Right cardiac atrium (tissue), 5 donors: ENCODE results near the gene CARMIL3. TPM values are rescaled to one million over a fixed set of nuclear protein-coding genes. Genes with fewer than 3 reads are reported as not detected.
"Not testable (repeated sequence)": the region's sequence is repeated elsewhere in the genome, so short reads cannot be mapped to it uniquely, and the experiment has no call there.

Experiments used
- ATAC-seq, 2 donors: fragments of 200-7000 bp; cut with Tn5 transposase; one replicate each; pipeline versions ENCODE4 v1.8.0 to v1.9.1; 2020; ENCODE audit warnings: moderate library complexity in 2 of 2, mild to moderate bottlenecking in 1 of 2
- DNase-seq, 3 donors: peaks; one replicate each; pipeline ENCODE4 v3.0.0-alpha.2; 2020
- H3K27ac ChIP-seq: one replicate; pipeline ENCODE4 v1.5.1; 2013; ENCODE audit warnings: mild to moderate bottlenecking, low read length, control low read depth, moderate library complexity
- H3K27me3 ChIP-seq: one replicate; pipeline ENCODE4 v1.6.1; 2013; ENCODE audit not compliant: control insufficient read depth, insufficient read depth
- H3K4me1 ChIP-seq: one replicate; pipeline ENCODE4 v1.6.1; 2013; ENCODE audit warnings: low read length; ENCODE audit not compliant: control insufficient read depth, insufficient read depth
- H3K4me3 ChIP-seq: one replicate; pipeline ENCODE4 v1.5.1; 2013; ENCODE audit warnings: low read length, control low read depth
- H3K9me3 ChIP-seq: one replicate; pipeline ENCODE4 v1.6.1; 2013; ENCODE audit warnings: low read length; ENCODE audit not compliant: control insufficient read depth
- WGBS: extraction: QIAGEN DNeasy Blood & Tissue Kit; methylation state at CpG from one replicate; pipeline ENCODE4 v1.1.7; 2013; 5-methylcytosine and 5-hydroxymethylcytosine counted together
- intact Hi-C, 4 donors: fragments of 100-400 bp; cut with DNase I; formaldehyde crosslinking; loops; one replicate each; pipeline versions ENCODE4 v1.11.0 to v1.14.0; 2022 to 2023
- polyA plus RNA-seq: library from polyadenylated mRNA; stranded (reverse); fragments of 200-250 nt; gene quantifications from one replicate; pipeline ENCODE4 v1.2.3, GENCODE V29; 2013
- total RNA-seq, 4 donors: library from RNA; stranded (reverse); fragmentation: NEBNext Ultra II Directional; extraction: Animal tissue kit (Norgen Biotek cat#: 25700); gene quantifications; one replicate each; pipeline ENCODE4 v1.2.1, GENCODE V29; 2021
- donor health status: healthy with polysubstance abuse.
- donor health status: DM: no; HTN: yes; CAD: no.
- donor health status: DM: no; HTN: no; CAD: no.
- donor health status: DM: no; HTN: yes; CAD: no; lungs with severe emphysema.
- donor health status: DM: yes; HTN: yes; CAD: no.

CARMIL3 gene
- total and polyA plus RNA-seq, 5 donors, result 0.17 to 0.45 (median 0.18) TPM

DNA sequence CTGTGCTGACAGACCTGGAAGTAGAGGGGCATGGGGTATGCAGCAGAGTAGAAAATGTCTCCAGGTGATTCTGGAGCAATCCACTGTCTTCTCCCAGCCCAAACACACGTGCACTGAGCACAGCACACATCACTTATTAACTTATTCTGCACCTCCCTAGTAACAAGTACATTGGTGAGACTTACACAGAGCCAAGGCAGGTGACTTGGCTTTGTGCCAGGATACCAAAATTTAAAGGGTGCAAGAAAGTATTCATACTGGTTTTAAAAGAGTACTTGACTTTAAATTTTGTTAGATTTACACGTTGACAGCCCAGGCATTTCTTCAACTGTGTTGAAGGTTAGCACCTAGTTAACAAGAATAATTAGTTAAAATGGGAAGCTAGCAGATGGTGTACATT is 11.1 kb upstream of the CARMIL3 start:
- ATAC-seq (no peak), DNase-seq (no peak)
- Histone ChIP-seq H3K27ac (no peak overlapping the region), H3K4me3 (no peak overlapping the region), H3K9me3 (no peaks in the 10 kb centered on the region), H3K4me1 (no peaks in the 10 kb centered on the region), H3K27me3 (no peaks in the 10 kb centered on the region)
- WGBS, result 43% methylated on average over 2 of the region's 2 CpGs
- intact Hi-C loops, result no loop called here

- intact Hi-C loops, result no loop called here
- H3K27me3 ChIP-seq, result no peaks in the 10 kb centered on the region
- H3K4me1 ChIP-seq, result no peaks in the 10 kb centered on the region
- DNase-seq (peak in 1 of 3 donors; percentile 47), ATAC-seq (peak; percentile 10 to 35)
- H3K27ac ChIP-seq, result no peak overlapping the region
- H3K9me3 ChIP-seq, result no peaks in the 10 kb centered on the region
- no peak overlapping the region for H3K4me3 ChIP-seq
- WGBS, result 40% methylated on average over 5 of the region's 5 CpGs
These were observed 9.1 kb upstream of the CARMIL3 start for GRCh38 chr14:24042746-24043145.

DNA sequence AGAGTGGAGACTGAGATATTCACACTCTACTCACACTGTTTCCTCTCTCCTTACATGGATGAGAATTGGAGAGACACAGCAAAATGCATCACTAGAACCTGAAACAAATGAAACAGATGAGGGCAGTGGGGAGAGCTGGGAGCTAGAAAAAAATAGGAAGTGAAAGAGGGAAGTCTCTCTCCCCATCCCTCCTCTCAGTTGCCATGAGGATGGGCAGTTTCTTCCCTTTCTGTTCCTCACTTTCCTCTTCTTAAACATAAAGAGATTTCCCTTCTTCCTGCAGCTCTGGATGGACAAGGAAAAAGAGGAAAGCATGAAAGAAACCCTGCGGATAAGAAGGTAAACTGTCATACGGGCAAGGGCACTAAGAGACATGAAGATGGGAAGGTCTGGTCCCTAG is 2.8 kb upstream of the CARMIL3 start:
- H3K27me3 ChIP-seq, H3K4me1 ChIP-seq, intact Hi-C loops, H3K27ac ChIP-seq, H3K9me3 ChIP-seq, ATAC-seq, H3K4me3 ChIP-seq, DNase-seq: not testable (repeated sequence)
- 66% methylated on average over 2 of the region's 2 CpGs for WGBS

DNA sequence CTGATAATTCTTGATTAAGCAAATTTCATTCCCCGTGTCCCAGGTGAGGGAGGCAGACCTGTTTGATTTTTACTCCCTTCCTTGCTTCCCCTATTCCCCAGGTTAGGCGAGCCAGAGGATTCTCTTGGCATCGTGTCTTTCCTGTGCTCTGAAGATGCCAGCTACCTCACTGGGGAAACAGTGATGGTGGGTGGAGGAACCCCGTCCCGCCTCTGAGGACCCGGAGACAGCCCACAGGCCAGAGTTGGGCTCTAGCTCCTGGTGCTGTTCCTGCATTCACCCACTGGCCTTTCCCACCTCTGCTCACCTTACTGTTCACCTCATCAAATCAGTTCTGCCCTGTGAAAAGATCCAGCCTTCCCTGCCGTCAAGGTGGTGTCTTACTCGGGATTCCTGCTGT is 1.1 kb upstream of the CARMIL3 start:
- not testable (repeated sequence) for H3K9me3 ChIP-seq, DNase-seq, H3K4me1 ChIP-seq, H3K4me3 ChIP-seq, H3K27me3 ChIP-seq, H3K27ac ChIP-seq, ATAC-seq
- intact Hi-C loops, result loop anchor here in 2 of 4 donors (10.0 kb wide), 1 partner anchor 54 kb away; no protein-coding TSS in a partner anchor
- WGBS, result 72% methylated on average over 8 of the region's 8 CpGs

GRCh38 chr14:24051176-24051788 is 527 bp upstream of the CARMIL3 start:
- peak in 1 of 3 donors; percentile 68 for DNase-seq
- intact Hi-C loops, result loop anchor here in 2 of 4 donors (10.0 kb wide), 1 partner anchor 54 kb away; no protein-coding TSS in a partner anchor
- Histone ChIP-seq H3K4me1 (no peaks in the 10 kb centered on the region), H3K4me3 (peak overlapping the region; percentile 52), H3K27me3 (no peaks in the 10 kb centered on the region), H3K9me3 (no peaks in the 10 kb centered on the region), H3K27ac (no peak overlapping the region)
- WGBS, result 22% methylated on average over 20 of the region's 20 CpGs
- ATAC-seq, result peak; percentile 22 to 50

- intact Hi-C loops, result loop anchor here in 2 of 4 donors (10.0 kb wide), 1 partner anchor 52 kb away; no protein-coding TSS in a partner anchor
- no peaks in the 10 kb centered on the region for H3K9me3 ChIP-seq
- ATAC-seq (no peak), DNase-seq (peak in 1 of 3 donors; percentile 40)
- no peaks in the 10 kb centered on the region for H3K4me1 ChIP-seq
- no peaks in the 10 kb centered on the region for H3K27me3 ChIP-seq
- no peak overlapping the region for H3K4me3 ChIP-seq
- WGBS, result 52% methylated on average over 20 of the region's 20 CpGs
- H3K27ac ChIP-seq, result no peak overlapping the region
These were observed 1.1 kb downstream of the CARMIL3 start for GRCh38 chr14:24052656-24053547.

GRCh38 chr14:24053548-24054323 is 1.9 kb downstream of the CARMIL3 start:
- no peaks in the 10 kb centered on the region for H3K27me3 ChIP-seq
- H3K9me3 ChIP-seq, result no peaks in the 10 kb centered on the region
- intact Hi-C loops, result loop anchor here in 2 of 4 donors (10.0 kb wide), 1 partner anchor 51 kb away; no protein-coding TSS in a partner anchor
- no peak for DNase-seq
- no peak overlapping the region for H3K27ac ChIP-seq
- no peaks in the 10 kb centered on the region for H3K4me1 ChIP-seq
- H3K4me3 ChIP-seq, result no peak overlapping the region
- WGBS, result 72% methylated on average over 10 of the region's 10 CpGs
- no peak for ATAC-seq

DNA sequence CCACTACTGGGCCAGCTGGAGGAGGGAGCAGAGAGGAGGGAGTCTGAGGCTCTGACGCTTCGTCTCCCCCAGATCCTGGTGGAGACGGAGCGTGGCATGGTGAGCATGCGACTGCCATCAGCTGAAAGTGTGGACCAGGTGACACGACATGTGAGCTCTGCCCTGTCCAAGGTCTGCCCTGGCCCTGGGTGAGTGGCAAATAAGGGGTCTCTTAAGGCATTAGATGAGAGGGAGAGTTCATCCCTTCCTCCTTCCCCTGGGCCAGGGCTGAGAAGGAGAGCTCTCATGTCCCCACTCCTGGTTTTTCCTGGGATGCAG is 2.5 kb downstream of the CARMIL3 start:
- Histone ChIP-seq H3K4me1 (no peaks in the 10 kb centered on the region), H3K4me3 (no peak overlapping the region), H3K27ac (no peak overlapping the region), H3K9me3 (no peaks in the 10 kb centered on the region), H3K27me3 (no peaks in the 10 kb centered on the region)
- ATAC-seq (no peak), DNase-seq (peak in 1 of 3 donors; percentile 37)
- 81% methylated on average over 6 of the region's 6 CpGs for WGBS
- intact Hi-C loops, result loop anchor here in 2 of 4 donors (10.0 kb wide), 1 partner anchor 51 kb away; no protein-coding TSS in a partner anchor

DNA sequence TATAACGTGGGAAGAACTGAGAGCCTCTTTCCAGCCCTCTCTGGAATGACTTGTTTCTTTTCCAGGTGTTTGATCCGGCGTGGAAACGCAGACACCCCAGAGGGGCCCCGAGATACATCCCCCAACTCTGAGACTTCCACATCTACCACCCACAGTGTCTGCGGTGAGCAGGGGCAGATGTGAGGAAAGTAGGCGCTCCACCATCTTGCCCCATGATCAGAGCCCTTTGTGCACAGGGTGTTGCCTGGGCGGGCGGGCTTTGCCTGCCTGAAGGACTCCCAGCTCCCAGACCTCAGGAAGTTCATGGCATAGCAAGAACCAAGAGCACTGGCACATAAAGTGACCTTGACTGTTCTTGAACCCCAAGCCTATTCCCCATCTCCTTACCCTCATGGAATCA is 2.8 kb downstream of the CARMIL3 start:
- Histone ChIP-seq H3K27ac (no peak overlapping the region), H3K4me3 (no peak overlapping the region), H3K9me3 (no peaks in the 10 kb centered on the region), H3K27me3 (no peaks in the 10 kb centered on the region), H3K4me1 (no peaks in the 10 kb centered on the region)
- DNase-seq (no peak), ATAC-seq (no peak)
- 92% methylated on average over 9 of the region's 9 CpGs for WGBS
- intact Hi-C loops, result loop anchor here (5.0 to 10.0 kb wide), 3 partner anchors 38 to 53 kb away; partner anchors contain the start of gene PCK2 (in 1 of the 4)

GRCh38 chr14:24055971-24056799 is 4.4 kb downstream of the CARMIL3 start:
- H3K9me3 ChIP-seq, result no peaks in the 10 kb centered on the region
- no peak overlapping the region for H3K27ac ChIP-seq
- 76% methylated on average over 10 of the region's 10 CpGs for WGBS
- intact Hi-C loops, result loop anchor here (5.0 to 10.0 kb wide), 3 partner anchors 36 to 51 kb away; partner anchors contain the start of gene PCK2 (in 1 of the 4)
- DNase-seq (no peak), ATAC-seq (no peak)
- no peak overlapping the region for H3K4me3 ChIP-seq
- no peaks in the 10 kb centered on the region for H3K27me3 ChIP-seq
- no peaks in the 10 kb centered on the region for H3K4me1 ChIP-seq
